ENCODE results near the gene CAMLG. TPM values are rescaled to one million over a fixed set of nuclear protein-coding genes. Genes with fewer than 3 reads are reported as not detected.

The CAMLG gene
- total RNA-seq, 2 donors from 2014 or later = 18.4 to 24.4 TPM

GRCh38 chr5:134784241-134784920, 46.0 kb downstream of the CAMLG start:
- Histone ChIP-seq H3K27ac (no peak overlapping the region), H3K4me1 (ENCODE audit: control insufficient read depth in 1 of 2, low read depth in 2 of 2) (no peaks in the 10 kb centered on the region), H3K36me3 (peaks cover 30% of the 10 kb centered on the region), H3K27me3 (replicated peaks; ENCODE audit: insufficient read depth) (no peaks in the 10 kb centered on the region), H3K9me3 (no peaks in the 10 kb centered on the region), H3K4me3 (no peak overlapping the region)
- DNase-seq (ENCODE audit: low spot score) = no peak
- ATAC-seq (ENCODE audit: insufficient number of reproducible peaks, low FRiP score, low read depth) = no peak
- TF ChIP-seq CTCF (IDR thresholded peaks at IDR 0.05) = no peak

GRCh38 chr5:134784946-134785620, 46.7 kb downstream of the CAMLG start:
- DNase-seq (ENCODE audit: low spot score) (no peak), ATAC-seq (ENCODE audit: insufficient number of reproducible peaks, low FRiP score, low read depth) (no peak)
- Histone ChIP-seq H3K36me3 (peaks cover 35% of the 10 kb centered on the region), H3K27ac (no peak overlapping the region), H3K9me3 (no peaks in the 10 kb centered on the region), H3K27me3 (replicated peaks; ENCODE audit: insufficient read depth) (no peaks in the 10 kb centered on the region), H3K4me1 (ENCODE audit: control insufficient read depth in 1 of 2, low read depth in 2 of 2) (no peaks in the 10 kb centered on the region), H3K4me3 (no peak overlapping the region)
- TF ChIP-seq CTCF (IDR thresholded peaks at IDR 0.05) = no peak

- Histone ChIP-seq H3K36me3 (peaks cover 46% of the 10 kb centered on the region), H3K4me1 (ENCODE audit: control insufficient read depth in 1 of 2, low read depth in 2 of 2) (no peaks in the 10 kb centered on the region)
Measured at GRCh38 chr5:134787692-134788091, 49.3 kb downstream of the CAMLG start.

GRCh38 chr5:134791580-134791979, 53.2 kb downstream of the CAMLG start:
- no peak overlapping the region for H3K4me3 ChIP-seq
- DNase-seq (ENCODE audit: low spot score) (no peak), ATAC-seq (ENCODE audit: insufficient number of reproducible peaks, low FRiP score, low read depth) (no peak)
- H3K4me1 ChIP-seq (ENCODE audit: control insufficient read depth in 1 of 2, low read depth in 2 of 2) = no peaks in the 10 kb centered on the region
- no peak for TF ChIP-seq CTCF (IDR thresholded peaks at IDR 0.05)
- H3K27me3 ChIP-seq (replicated peaks; ENCODE audit: insufficient read depth) = no peaks in the 10 kb centered on the region
- no peaks in the 10 kb centered on the region for H3K9me3 ChIP-seq
- H3K36me3 ChIP-seq = peaks cover 55% of the 10 kb centered on the region
- H3K27ac ChIP-seq = no peak overlapping the region

More at GRCh38 chr5:134787692-134788091, 49.3 kb downstream of the CAMLG start:
- Histone ChIP-seq H3K27ac (no peak overlapping the region), H3K9me3 (no peaks in the 10 kb centered on the region), H3K4me3 (no peak overlapping the region), H3K27me3 (replicated peaks; ENCODE audit: insufficient read depth) (no peaks in the 10 kb centered on the region)
- ATAC-seq (ENCODE audit: insufficient number of reproducible peaks, low FRiP score, low read depth) (no peak), DNase-seq (ENCODE audit: low spot score) (no peak)
- no peak for TF ChIP-seq CTCF (IDR thresholded peaks at IDR 0.05)

GRCh38 chr5:134792286-134792685, 53.9 kb downstream of the CAMLG start:
- Histone ChIP-seq H3K4me3 (no peak overlapping the region), H3K4me1 (ENCODE audit: control insufficient read depth in 1 of 2, low read depth in 2 of 2) (no peaks in the 10 kb centered on the region), H3K27me3 (replicated peaks; ENCODE audit: insufficient read depth) (no peaks in the 10 kb centered on the region), H3K36me3 (peaks cover 49% of the 10 kb centered on the region), H3K9me3 (no peaks in the 10 kb centered on the region), H3K27ac (no peak overlapping the region)
- TF ChIP-seq CTCF (IDR thresholded peaks at IDR 0.05) = no peak
- ATAC-seq (ENCODE audit: insufficient number of reproducible peaks, low FRiP score, low read depth) (no peak), DNase-seq (ENCODE audit: low spot score) (no peak)
